ENCODE data around the gene TFCP2.

Gene TFCP2

GRCh38 chr12:51197736-51198567 lies 25.0 kb upstream of the TFCP2 start:
- no peak overlapping the region for H3K4me3 ChIP-seq (ENCODE audit: low read depth, low read length)
- TF ChIP-seq, protein P1, sequence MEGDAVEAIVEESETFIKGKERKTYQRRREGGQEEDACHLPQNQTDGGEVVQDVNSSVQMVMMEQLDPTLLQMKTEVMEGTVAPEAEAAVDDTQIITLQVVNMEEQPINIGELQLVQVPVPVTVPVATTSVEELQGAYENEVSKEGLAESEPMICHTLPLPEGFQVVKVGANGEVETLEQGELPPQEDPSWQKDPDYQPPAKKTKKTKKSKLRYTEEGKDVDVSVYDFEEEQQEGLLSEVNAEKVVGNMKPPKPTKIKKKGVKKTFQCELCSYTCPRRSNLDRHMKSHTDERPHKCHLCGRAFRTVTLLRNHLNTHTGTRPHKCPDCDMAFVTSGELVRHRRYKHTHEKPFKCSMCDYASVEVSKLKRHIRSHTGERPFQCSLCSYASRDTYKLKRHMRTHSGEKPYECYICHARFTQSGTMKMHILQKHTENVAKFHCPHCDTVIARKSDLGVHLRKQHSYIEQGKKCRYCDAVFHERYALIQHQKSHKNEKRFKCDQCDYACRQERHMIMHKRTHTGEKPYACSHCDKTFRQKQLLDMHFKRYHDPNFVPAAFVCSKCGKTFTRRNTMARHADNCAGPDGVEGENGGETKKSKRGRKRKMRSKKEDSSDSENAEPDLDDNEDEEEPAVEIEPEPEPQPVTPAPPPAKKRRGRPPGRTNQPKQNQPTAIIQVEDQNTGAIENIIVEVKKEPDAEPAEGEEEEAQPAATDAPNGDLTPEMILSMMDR (IDR thresholded peaks at IDR 0.05; ENCODE audit: low read depth, low read length): no peak

DNA sequence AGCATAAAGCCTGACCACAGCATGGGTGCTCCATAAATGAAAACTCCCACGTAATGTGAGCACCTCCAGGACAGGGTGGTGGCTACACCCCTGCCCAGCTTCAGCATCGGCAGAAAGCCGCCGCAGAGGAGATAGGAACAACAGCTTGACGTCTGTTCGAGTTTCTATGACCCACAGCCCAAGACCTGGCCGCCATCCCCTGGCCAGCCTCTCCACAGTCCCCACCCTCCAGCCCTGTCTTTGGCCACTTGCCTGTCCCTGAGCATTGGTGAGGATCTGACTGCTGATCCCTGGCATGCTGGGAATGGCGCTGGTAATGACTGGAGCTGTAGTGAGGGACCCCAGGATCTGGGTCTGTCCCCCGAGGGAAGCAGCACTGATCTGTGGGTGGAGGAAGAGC lies 23.6 kb upstream of the TFCP2 start:
- TF ChIP-seq, protein P1 (IDR thresholded peaks at IDR 0.05; ENCODE audit: low read depth, low read length): no peak
- H3K4me3 ChIP-seq (ENCODE audit: low read depth, low read length): no peak overlapping the region

DNA sequence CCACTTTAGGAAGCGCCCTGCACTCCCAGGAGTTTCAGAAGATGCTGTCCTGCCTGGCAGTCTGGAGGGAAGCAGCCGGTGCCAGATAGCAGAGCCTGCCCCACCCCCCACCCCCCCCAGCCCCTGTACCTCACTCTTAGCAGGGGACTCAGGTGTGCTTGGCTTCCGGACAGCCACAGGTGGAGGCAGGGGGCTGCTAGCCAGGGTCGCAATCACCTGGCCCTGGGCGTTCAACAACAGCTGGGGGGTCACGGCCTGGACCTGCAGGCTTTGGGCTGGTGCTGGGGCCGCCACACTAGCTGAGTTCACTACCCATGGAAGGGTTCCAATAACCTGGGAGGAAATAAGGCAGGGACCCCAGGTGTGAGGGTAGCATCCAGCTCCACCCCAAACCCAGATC lies 22.9 kb upstream of the TFCP2 start:
- TF ChIP-seq, protein P1 (IDR thresholded peaks at IDR 0.05; ENCODE audit: low read depth, low read length): no peak
- H3K4me3 ChIP-seq (ENCODE audit: low read depth, low read length): no peak overlapping the region

DNA sequence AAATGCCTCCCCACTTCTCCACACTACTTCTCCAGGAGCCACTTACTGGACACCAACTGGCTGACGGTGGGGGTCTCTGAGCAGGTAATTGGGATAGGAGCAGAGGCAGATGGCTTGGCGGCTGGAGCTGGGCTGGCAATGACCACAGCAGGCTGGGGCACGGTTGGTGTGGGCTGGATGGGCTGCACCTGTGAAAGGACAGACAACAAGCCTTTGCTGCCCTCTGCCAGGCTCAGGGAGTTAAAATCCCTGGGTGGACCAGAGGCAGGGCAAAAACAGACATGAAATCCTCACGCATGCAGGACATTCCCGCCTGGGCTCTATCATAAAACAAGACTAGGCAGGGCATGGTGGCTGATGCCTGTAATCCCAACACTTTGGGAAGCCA lies 19.3 kb upstream of the TFCP2 start:
- TF ChIP-seq, protein P1 (IDR thresholded peaks at IDR 0.05; ENCODE audit: low read depth, low read length): no peak
- no peak overlapping the region for H3K4me3 ChIP-seq (ENCODE audit: low read depth, low read length)

- H3K4me3 ChIP-seq (ENCODE audit: low read depth, low read length): no peak overlapping the region
- TF ChIP-seq, protein P1 (IDR thresholded peaks at IDR 0.05; ENCODE audit: low read depth, low read length): no peak
Measured at GRCh38 chr12:51191516-51192283, 18.8 kb upstream of the TFCP2 start.

DNA sequence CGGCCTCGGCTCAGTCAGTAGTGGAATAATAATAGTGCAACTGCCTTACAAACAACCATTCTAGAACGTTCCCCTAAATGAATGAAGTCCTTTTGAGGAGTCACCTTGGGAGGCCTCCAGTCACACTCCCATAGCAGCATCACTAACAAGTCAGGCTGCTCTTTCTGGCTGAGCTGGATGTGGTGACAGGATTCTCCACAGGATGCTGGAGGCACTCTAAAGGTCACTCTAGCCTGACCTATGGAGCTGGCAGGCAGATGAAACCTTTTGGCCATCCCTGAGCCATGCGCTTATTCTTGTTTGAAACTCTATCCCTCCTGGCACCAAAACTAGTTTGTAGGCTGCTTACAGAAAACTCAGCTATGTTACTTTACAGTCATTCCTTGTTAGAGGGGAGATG lies 17.9 kb upstream of the TFCP2 start:
- TF ChIP-seq, protein P1 (IDR thresholded peaks at IDR 0.05; ENCODE audit: low read depth, low read length): no peak

DNA sequence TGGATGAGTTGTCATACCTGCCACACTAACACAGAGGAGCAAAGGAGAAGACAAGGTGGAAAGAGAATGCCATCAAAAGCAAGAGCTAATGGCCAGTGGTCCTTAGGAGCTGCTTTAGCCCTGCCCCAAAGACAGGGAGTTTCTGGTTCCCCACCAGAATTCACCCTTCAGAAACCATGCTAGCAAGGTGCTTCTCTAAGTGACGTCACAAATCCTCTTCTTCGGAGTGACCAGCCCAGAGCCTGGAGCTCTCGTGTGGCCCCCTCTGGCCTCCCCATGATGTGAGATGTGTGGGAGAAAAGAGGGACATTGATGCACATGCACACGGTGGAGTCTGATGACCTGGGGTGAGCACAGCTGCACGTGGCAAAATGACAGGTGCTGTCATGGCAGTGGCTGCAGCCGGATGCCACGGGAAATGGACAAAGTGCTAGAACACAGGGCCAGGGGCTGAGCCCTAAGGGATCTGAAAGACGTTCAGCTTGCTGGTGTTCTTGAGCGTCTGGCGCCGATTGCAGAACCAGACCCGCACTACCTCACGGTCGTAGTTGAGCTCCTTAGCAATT lies 16.9 kb upstream of the TFCP2 start:
- H3K4me3 ChIP-seq (ENCODE audit: low read depth, low read length): no peak overlapping the region
- TF ChIP-seq, protein P1 (IDR thresholded peaks at IDR 0.05; ENCODE audit: low read depth, low read length): no peak

More for the DNA sequence above, 17.9 kb upstream of the TFCP2 start:
- no peak overlapping the region for H3K4me3 ChIP-seq (ENCODE audit: low read depth, low read length)

Measured in WI38 (cell line).